SKM-1 (cell line): Measurements from ENCODE around the gene WDFY4.

Source experiments
- DNase-seq: peaks from one replicate; lab custom pipeline; 2025; ENCODE audit not compliant: unreplicated experiment; lab: John Stamatoyannopoulos, UW

WDFY4 gene

GRCh38 chr10:48767373-48768143 lies 82.9 kb downstream of the WDFY4 start:
- no peak for DNase-seq

GRCh38 chr10:48768144-48768766 lies 83.6 kb downstream of the WDFY4 start:
- DNase-seq = no peak

GRCh38 chr10:48768926-48769325 lies 84.3 kb downstream of the WDFY4 start:
- DNase-seq = no peak

- DNase-seq = no peak
Measured at GRCh38 chr10:48769706-48770435, 85.2 kb downstream of the WDFY4 start.

- no peak for DNase-seq
Measured at GRCh38 chr10:48770561-48771089, 86.0 kb downstream of the WDFY4 start.

GRCh38 chr10:48771234-48771633 lies 86.6 kb downstream of the WDFY4 start:
- no peak for DNase-seq

GRCh38 chr10:48772059-48772458 lies 87.4 kb downstream of the WDFY4 start:
- DNase-seq = no peak

GRCh38 chr10:48773580-48773979 lies 88.9 kb downstream of the WDFY4 start:
- no peak for DNase-seq

GRCh38 chr10:48774416-48775205 lies 89.9 kb downstream of the WDFY4 start:
- DNase-seq = no peak

GRCh38 chr10:48775206-48775517 lies 90.5 kb downstream of the WDFY4 start:
- DNase-seq = no peak

GRCh38 chr10:48776005-48776522 lies 91.4 kb downstream of the WDFY4 start:
- no peak for DNase-seq

- DNase-seq = no peak
Measured at GRCh38 chr10:48776528-48776927, 91.9 kb downstream of the WDFY4 start.

GRCh38 chr10:48777110-48777509 lies 92.4 kb downstream of the WDFY4 start:
- DNase-seq = no peak

- DNase-seq = no peak
Measured at GRCh38 chr10:48778193-48778857, 93.7 kb downstream of the WDFY4 start.

- DNase-seq = no peak
Measured at GRCh38 chr10:48779077-48779476, 94.4 kb downstream of the WDFY4 start.

GRCh38 chr10:48779546-48780152 lies 95.0 kb downstream of the WDFY4 start:
- DNase-seq = no peak

GRCh38 chr10:48780341-48780740 lies 95.7 kb downstream of the WDFY4 start:
- no peak for DNase-seq

- DNase-seq = no peak
Measured at GRCh38 chr10:48782386-48782785, 97.7 kb downstream of the WDFY4 start.

- no peak for DNase-seq
Measured at GRCh38 chr10:48784031-48784430, 99.4 kb downstream of the WDFY4 start.

- no peak for DNase-seq
Measured at GRCh38 chr10:48785796-48786195, 101.1 kb downstream of the WDFY4 start.
